Glutamatergic neuron (in vitro differentiated cells): Measurements from ENCODE around the gene TRIO. TPM values are rescaled to one million over a fixed set of nuclear protein-coding genes. Genes with fewer than 3 reads are reported as not detected.

Experiments used
- DNase-seq: peaks from one replicate; pipeline ENCODE4 v3.0.0; 2022
- H3K27ac Mint-ChIP-seq: one replicate; pipeline ENCODE4 v1.8.0; 2020; ENCODE audit warnings: mild to moderate bottlenecking, mixed read lengths, inconsistent platforms; ENCODE audit not compliant: unreplicated experiment
- H3K27me3 Mint-ChIP-seq: one replicate; pipeline ENCODE4 v1.8.0; 2020; ENCODE audit warnings: mild to moderate bottlenecking, moderate library complexity, mixed read lengths, inconsistent platforms; ENCODE audit not compliant: unreplicated experiment
- H3K36me3 Mint-ChIP-seq: one replicate; pipeline ENCODE4 v1.8.0; 2020; ENCODE audit warnings: mild to moderate bottlenecking, mixed read lengths, inconsistent platforms; ENCODE audit not compliant: unreplicated experiment
- H3K4me1 Mint-ChIP-seq: one replicate; pipeline ENCODE4 v1.8.0; 2020; ENCODE audit warnings: mild to moderate bottlenecking, low read depth, mixed read lengths, inconsistent platforms; ENCODE audit not compliant: unreplicated experiment
- H3K4me3 Mint-ChIP-seq: one replicate; pipeline ENCODE4 v1.8.0; 2020; ENCODE audit warnings: mild to moderate bottlenecking, mixed read lengths, inconsistent platforms; ENCODE audit not compliant: unreplicated experiment
- H3K9me3 Mint-ChIP-seq: one replicate; pipeline ENCODE4 v1.8.0; 2020; ENCODE audit warnings: mild to moderate bottlenecking, moderate library complexity, mixed read lengths, inconsistent platforms; ENCODE audit not compliant: unreplicated experiment
- CTCF ChIP-seq: fragments of 200-600 bp; sonication (generic); IDR thresholded peaks from one replicate; pipeline ENCODE4 v1.5.0; 2021; ENCODE audit not compliant: partially characterized antibody, unreplicated experiment
- total RNA-seq: library from RNA; stranded (reverse); fragmentation: NEBNext Ultra II Directional; extraction: Animal tissue kit (Norgen Biotek cat#: 25700); gene quantifications from one replicate; pipeline ENCODE4 v1.2.1, GENCODE V29; 2021; ENCODE audit not compliant: unreplicated experiment

TRIO gene
- total RNA-seq, 1 donor from 2014 or later, result 281 TPM

GRCh38 chr5:14464096-14464495, 321.0 kb downstream of the TRIO start:
- Mint-ChIP-seq H3K27me3 (no peaks in the 10 kb centered on the region), H3K27ac (peak overlapping the region; percentile 45), H3K4me3 (no peak overlapping the region), H3K36me3 (peaks cover 4% of the 10 kb centered on the region), H3K4me1 (peaks cover 31% of the 10 kb centered on the region), H3K9me3 (no peaks in the 10 kb centered on the region)
- DNase-seq, result no peak
- TF ChIP-seq CTCF, result no peak

- no peak for TF ChIP-seq CTCF
- Mint-ChIP-seq H3K27ac (peak overlapping the region; percentile 13), H3K4me3 (peak overlapping the region; percentile 1), H3K9me3 (no peaks in the 10 kb centered on the region), H3K36me3 (peaks cover 4% of the 10 kb centered on the region), H3K27me3 (no peaks in the 10 kb centered on the region), H3K4me1 (peaks cover 35% of the 10 kb centered on the region)
- no peak for DNase-seq
These were observed 321.5 kb downstream of the TRIO start for GRCh38 chr5:14464671-14465070.

- no peaks in the 10 kb centered on the region for H3K27me3 Mint-ChIP-seq
These were observed 322.0 kb downstream of the TRIO start for GRCh38 chr5:14465116-14465515.

GRCh38 chr5:14465776-14466175, 322.6 kb downstream of the TRIO start:
- peaks cover 44% of the 10 kb centered on the region for H3K4me1 Mint-ChIP-seq
- H3K27ac Mint-ChIP-seq, result no peak overlapping the region
- no peaks in the 10 kb centered on the region for H3K27me3 Mint-ChIP-seq
- no peaks in the 10 kb centered on the region for H3K9me3 Mint-ChIP-seq
- TF ChIP-seq CTCF, result no peak
- H3K36me3 Mint-ChIP-seq, result peaks cover 4% of the 10 kb centered on the region
- no peak for DNase-seq
- H3K4me3 Mint-ChIP-seq, result no peak overlapping the region

More at GRCh38 chr5:14465116-14465515, 322.0 kb downstream of the TRIO start:
- DNase-seq, result no peak
- H3K27ac Mint-ChIP-seq, result peak overlapping the region; percentile 13
- no peaks in the 10 kb centered on the region for H3K9me3 Mint-ChIP-seq
- peaks cover 37% of the 10 kb centered on the region for H3K4me1 Mint-ChIP-seq
- H3K36me3 Mint-ChIP-seq, result peaks cover 4% of the 10 kb centered on the region
- no peak for TF ChIP-seq CTCF
- H3K4me3 Mint-ChIP-seq, result peak overlapping the region; percentile 1

- no peak overlapping the region for H3K27ac Mint-ChIP-seq
- H3K4me3 Mint-ChIP-seq, result no peak overlapping the region
- peaks cover 52% of the 10 kb centered on the region for H3K4me1 Mint-ChIP-seq
- H3K27me3 Mint-ChIP-seq, result no peaks in the 10 kb centered on the region
- peaks cover 4% of the 10 kb centered on the region for H3K36me3 Mint-ChIP-seq
- peaks cover 2% of the 10 kb centered on the region for H3K9me3 Mint-ChIP-seq
- no peak for DNase-seq
- TF ChIP-seq CTCF, result no peak
These were observed 324.1 kb downstream of the TRIO start for GRCh38 chr5:14467251-14467650.
